HepG2 (cell line): ENCODE results near the gene MAPKAPK3. TPM values are rescaled to one million over a fixed set of nuclear protein-coding genes. Genes with fewer than 3 reads are reported as not detected.

Experiments
- BORCS8-MEF2B ChIP-seq: sonication (generic); formaldehyde crosslinking; IDR thresholded peaks from 2 replicates; pipeline ENCODE4 v1.8.0; 2022; ENCODE audit warnings: mild to moderate bottlenecking, missing genetic modification reagents
- BRD4 ChIP-seq: sonication (generic); formaldehyde crosslinking; IDR thresholded peaks from 2 replicates; pipeline ENCODE4 v1.4.0; 2020; ENCODE audit warnings: missing genetic modification reagents
- CHD4 ChIP-seq: fragments of 200-600 bp; sonication (generic); IDR thresholded peaks from 2 replicates; pipeline ENCODE4 v1.7.0; 2017; ENCODE audit warnings: mild to moderate bottlenecking, low read length, borderline replicate concordance
- FOXP1 ChIP-seq, 2 experiments: fragments of 450-650 bp in 1 of 2; IDR thresholded peaks; 2 replicates each; pipeline ENCODE4 v1.6.1; 2017 to 2018; ENCODE audit warnings: antibody characterized with exemption in 1 of 2
- GTF2F1 ChIP-seq: fragments of 150-350 bp; IDR thresholded peaks from 2 replicates; pipeline ENCODE4 v1.6.1; 2014; ENCODE audit warnings: low read length
- KDM6A ChIP-seq: IDR thresholded peaks from 2 replicates; pipeline ENCODE4 v1.6.1; 2016; ENCODE audit warnings: low read depth
- KLF13 ChIP-seq: sonication (generic); formaldehyde crosslinking; IDR thresholded peaks from 2 replicates; pipeline ENCODE4 v1.4.0; 2020; ENCODE audit warnings: mild to moderate bottlenecking, missing genetic modification reagents
- MTA1 ChIP-seq: sonication (generic); formaldehyde crosslinking; IDR thresholded peaks from 2 replicates; pipeline ENCODE4 v1.4.0; 2020; ENCODE audit warnings: missing genetic modification reagents, mild to moderate bottlenecking, borderline replicate concordance
- RBFOX2 ChIP-seq: fragments of 200-400 bp; formaldehyde crosslinking; IDR thresholded peaks from 2 replicates; pipeline ENCODE4 v1.6.1; 2017; ENCODE audit warnings: low read depth, mild to moderate bottlenecking, low read length
- SMAD3 ChIP-seq: sonication (generic); formaldehyde crosslinking; IDR thresholded peaks from 2 replicates; pipeline ENCODE4 v1.4.0; 2020; ENCODE audit warnings: missing genetic modification reagents
- ZBTB7A ChIP-seq: sonication (generic); formaldehyde crosslinking; IDR thresholded peaks from 2 replicates; pipeline ENCODE4 v1.8.0; 2022; ENCODE audit warnings: mild to moderate bottlenecking, missing genetic modification reagents
- ZNF234 ChIP-seq: sonication (generic); formaldehyde crosslinking; conservative IDR thresholded peaks from 2 replicates; pipeline ENCODE4 v1.5.1; 2020; ENCODE audit warnings: mild to moderate bottlenecking, missing genetic modification reagents
- ZNF263 ChIP-seq: sonication (generic); formaldehyde crosslinking; IDR thresholded peaks from 2 replicates; pipeline ENCODE4 v1.4.0; 2020; ENCODE audit warnings: missing genetic modification reagents
- ZNF292 ChIP-seq: sonication (generic); formaldehyde crosslinking; IDR thresholded peaks from 2 replicates; pipeline ENCODE4 v1.8.1; 2022; ENCODE audit warnings: mild to moderate bottlenecking, low read depth, missing genetic modification reagents, borderline replicate concordance
- ZNF564 ChIP-seq: sonication (generic); formaldehyde crosslinking; IDR thresholded peaks from 2 replicates; pipeline ENCODE4 v1.8.1; 2023; ENCODE audit warnings: mild to moderate bottlenecking, missing genetic modification reagents
- polyA plus RNA-seq, 8 experiments: library from polyadenylated mRNA; depleted of rRNA in 3 of 8; stranded (reverse) in 7 of 8; unstranded in 1 of 8; fragments of >200 nt; fragmentation: Illumina TruSeq in 4 of 8; extraction: Trizol in 4 of 8; gene quantifications; 2 replicates each; pipeline versions ENCODE4 v1.2.1 to v1.2.3, GENCODE V29; 2011 to 2016; ENCODE audit warnings: low read depth in 4 of 8, missing spikeins in 1 of 8, mixed read lengths in 1 of 8; ENCODE audit not compliant: insufficient read depth in 1 of 8
- total RNA-seq, 5 experiments: library from RNA; depleted of rRNA; stranded (reverse); fragments of >200 nt; fragmentation: Illumina TruSeq; extraction: Trizol; gene quantifications; 2 replicates each; pipeline ENCODE4 v1.2.3, GENCODE V29; 2016; ENCODE audit warnings: low read depth in 1 of 5
- TF ChIP-seq, protein P1 (sequence below): sonication (generic); formaldehyde crosslinking; IDR thresholded peaks from 2 replicates; pipeline ENCODE4 v1.4.0; 2020; ENCODE audit warnings: missing genetic modification reagents
- TF ChIP-seq, protein P2 (sequence below): sonication (generic); formaldehyde crosslinking; IDR thresholded peaks from 2 replicates; pipeline ENCODE4 v1.4.0; 2020; ENCODE audit warnings: missing genetic modification reagents
- TF ChIP-seq, protein P3 (sequence below): IDR thresholded peaks from 2 replicates; pipeline ENCODE4 v1.6.1; 2016; ENCODE audit warnings: missing genetic modification reagents, missing compliant biosample characterization
- TF ChIP-seq, protein P4 (sequence below): IDR thresholded peaks from 2 replicates; pipeline ENCODE4 v1.6.1; 2012; ENCODE audit warnings: inconsistent platforms
- TF ChIP-seq, protein P5 (sequence below): sonication (generic); formaldehyde crosslinking; IDR thresholded peaks from 2 replicates; pipeline ENCODE4 v1.4.0; 2020; ENCODE audit warnings: missing genetic modification reagents, borderline replicate concordance

Gene MAPKAPK3
- total and polyA plus RNA-seq, 2 of the 13 experiments (the other 11 are each of a cell fraction or from before 2014, with no cell fraction given) = 39.9 to 41.2 TPM

- TF ChIP-seq, protein P1, sequence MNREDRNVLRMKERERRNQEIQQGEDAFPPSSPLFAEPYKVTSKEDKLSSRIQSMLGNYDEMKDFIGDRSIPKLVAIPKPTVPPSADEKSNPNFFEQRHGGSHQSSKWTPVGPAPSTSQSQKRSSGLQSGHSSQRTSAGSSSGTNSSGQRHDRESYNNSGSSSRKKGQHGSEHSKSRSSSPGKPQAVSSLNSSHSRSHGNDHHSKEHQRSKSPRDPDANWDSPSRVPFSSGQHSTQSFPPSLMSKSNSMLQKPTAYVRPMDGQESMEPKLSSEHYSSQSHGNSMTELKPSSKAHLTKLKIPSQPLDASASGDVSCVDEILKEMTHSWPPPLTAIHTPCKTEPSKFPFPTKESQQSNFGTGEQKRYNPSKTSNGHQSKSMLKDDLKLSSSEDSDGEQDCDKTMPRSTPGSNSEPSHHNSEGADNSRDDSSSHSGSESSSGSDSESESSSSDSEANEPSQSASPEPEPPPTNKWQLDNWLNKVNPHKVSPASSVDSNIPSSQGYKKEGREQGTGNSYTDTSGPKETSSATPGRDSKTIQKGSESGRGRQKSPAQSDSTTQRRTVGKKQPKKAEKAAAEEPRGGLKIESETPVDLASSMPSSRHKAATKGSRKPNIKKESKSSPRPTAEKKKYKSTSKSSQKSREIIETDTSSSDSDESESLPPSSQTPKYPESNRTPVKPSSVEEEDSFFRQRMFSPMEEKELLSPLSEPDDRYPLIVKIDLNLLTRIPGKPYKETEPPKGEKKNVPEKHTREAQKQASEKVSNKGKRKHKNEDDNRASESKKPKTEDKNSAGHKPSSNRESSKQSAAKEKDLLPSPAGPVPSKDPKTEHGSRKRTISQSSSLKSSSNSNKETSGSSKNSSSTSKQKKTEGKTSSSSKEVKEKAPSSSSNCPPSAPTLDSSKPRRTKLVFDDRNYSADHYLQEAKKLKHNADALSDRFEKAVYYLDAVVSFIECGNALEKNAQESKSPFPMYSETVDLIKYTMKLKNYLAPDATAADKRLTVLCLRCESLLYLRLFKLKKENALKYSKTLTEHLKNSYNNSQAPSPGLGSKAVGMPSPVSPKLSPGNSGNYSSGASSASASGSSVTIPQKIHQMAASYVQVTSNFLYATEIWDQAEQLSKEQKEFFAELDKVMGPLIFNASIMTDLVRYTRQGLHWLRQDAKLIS = 0 out of 2 replicates have a peak, but pooled peaks have one; percentile 53
- TF ChIP-seq, protein P2, sequence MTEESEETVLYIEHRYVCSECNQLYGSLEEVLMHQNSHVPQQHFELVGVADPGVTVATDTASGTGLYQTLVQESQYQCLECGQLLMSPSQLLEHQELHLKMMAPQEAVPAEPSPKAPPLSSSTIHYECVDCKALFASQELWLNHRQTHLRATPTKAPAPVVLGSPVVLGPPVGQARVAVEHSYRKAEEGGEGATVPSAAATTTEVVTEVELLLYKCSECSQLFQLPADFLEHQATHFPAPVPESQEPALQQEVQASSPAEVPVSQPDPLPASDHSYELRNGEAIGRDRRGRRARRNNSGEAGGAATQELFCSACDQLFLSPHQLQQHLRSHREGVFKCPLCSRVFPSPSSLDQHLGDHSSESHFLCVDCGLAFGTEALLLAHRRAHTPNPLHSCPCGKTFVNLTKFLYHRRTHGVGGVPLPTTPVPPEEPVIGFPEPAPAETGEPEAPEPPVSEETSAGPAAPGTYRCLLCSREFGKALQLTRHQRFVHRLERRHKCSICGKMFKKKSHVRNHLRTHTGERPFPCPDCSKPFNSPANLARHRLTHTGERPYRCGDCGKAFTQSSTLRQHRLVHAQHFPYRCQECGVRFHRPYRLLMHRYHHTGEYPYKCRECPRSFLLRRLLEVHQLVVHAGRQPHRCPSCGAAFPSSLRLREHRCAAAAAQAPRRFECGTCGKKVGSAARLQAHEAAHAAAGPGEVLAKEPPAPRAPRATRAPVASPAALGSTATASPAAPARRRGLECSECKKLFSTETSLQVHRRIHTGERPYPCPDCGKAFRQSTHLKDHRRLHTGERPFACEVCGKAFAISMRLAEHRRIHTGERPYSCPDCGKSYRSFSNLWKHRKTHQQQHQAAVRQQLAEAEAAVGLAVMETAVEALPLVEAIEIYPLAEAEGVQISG = peak; percentile 54
- TF ChIP-seq SMAD3 (CRISPR knock-in tag) = peak; percentile 60; the same call in 1 of the 2 replicates
- TF ChIP-seq BORCS8-MEF2B = peak; percentile 58; the same call in 1 of the 2 replicates
- TF ChIP-seq, protein P3, sequence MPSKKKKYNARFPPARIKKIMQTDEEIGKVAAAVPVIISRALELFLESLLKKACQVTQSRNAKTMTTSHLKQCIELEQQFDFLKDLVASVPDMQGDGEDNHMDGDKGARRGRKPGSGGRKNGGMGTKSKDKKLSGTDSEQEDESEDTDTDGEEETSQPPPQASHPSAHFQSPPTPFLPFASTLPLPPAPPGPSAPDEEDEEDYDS (CRISPR knock-in tag) = no peak
- no peak for TF ChIP-seq ZNF234 (CRISPR knock-in tag)
- peak; percentile 64; the same call in 1 of the 2 replicates for TF ChIP-seq ZBTB7A (CRISPR knock-in tag)
- no peak for TF ChIP-seq FOXP1 (IDR thresholded peaks at IDR 0.05)
- 0 out of 2 replicates have a peak, but pooled peaks have one; percentile 10 for TF ChIP-seq FOXP1 (CRISPR knock-in tag; IDR thresholded peaks at IDR 0.05)
- TF ChIP-seq RBFOX2 = peak; percentile 62
- peak; percentile 55 for TF ChIP-seq ZNF564 (CRISPR knock-in tag)
- TF ChIP-seq ZNF292 = peak; percentile 91
- TF ChIP-seq BRD4 (CRISPR knock-in tag) = peak; percentile 80
- peak; percentile 74; the same call in 1 of the 2 replicates for TF ChIP-seq MTA1
- peak; percentile 80 for TF ChIP-seq KDM6A (CRISPR knock-in tag)
- TF ChIP-seq ZNF263 = peak; percentile 50; the same call in 1 of the 2 replicates
- TF ChIP-seq, protein P4, sequence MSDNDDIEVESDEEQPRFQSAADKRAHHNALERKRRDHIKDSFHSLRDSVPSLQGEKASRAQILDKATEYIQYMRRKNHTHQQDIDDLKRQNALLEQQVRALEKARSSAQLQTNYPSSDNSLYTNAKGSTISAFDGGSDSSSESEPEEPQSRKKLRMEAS = peak; percentile 72
- TF ChIP-seq CHD4 = no peak; the same call in 1 of the 2 replicates
- TF ChIP-seq, protein P5, sequence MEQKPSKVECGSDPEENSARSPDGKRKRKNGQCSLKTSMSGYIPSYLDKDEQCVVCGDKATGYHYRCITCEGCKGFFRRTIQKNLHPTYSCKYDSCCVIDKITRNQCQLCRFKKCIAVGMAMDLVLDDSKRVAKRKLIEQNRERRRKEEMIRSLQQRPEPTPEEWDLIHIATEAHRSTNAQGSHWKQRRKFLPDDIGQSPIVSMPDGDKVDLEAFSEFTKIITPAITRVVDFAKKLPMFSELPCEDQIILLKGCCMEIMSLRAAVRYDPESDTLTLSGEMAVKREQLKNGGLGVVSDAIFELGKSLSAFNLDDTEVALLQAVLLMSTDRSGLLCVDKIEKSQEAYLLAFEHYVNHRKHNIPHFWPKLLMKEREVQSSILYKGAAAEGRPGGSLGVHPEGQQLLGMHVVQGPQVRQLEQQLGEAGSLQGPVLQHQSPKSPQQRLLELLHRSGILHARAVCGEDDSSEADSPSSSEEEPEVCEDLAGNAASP = peak; percentile 74; the same call in 1 of the 2 replicates
- no peak for TF ChIP-seq GTF2F1
- peak; percentile 74; the same call in 1 of the 2 replicates for TF ChIP-seq KLF13 (CRISPR knock-in tag)
Measured at GRCh38 chr3:50587806-50588758, 28.9 kb upstream of the MAPKAPK3 start (continued).
